Right lobe of liver (tissue), 6 donors: Measurements from ENCODE around the gene OR2F1. TPM values are rescaled to one million over a fixed set of nuclear protein-coding genes. Genes with fewer than 3 reads are reported as not detected.

Experiments used
- ATAC-seq, 4 donors: fragments of 200-7000 bp; cut with Tn5 transposase; one replicate each; pipeline ENCODE4 v1.9.1; 2020; ENCODE audit warnings: mild to moderate bottlenecking in 4 of 4, moderate library complexity in 4 of 4
- DNase-seq, 3 donors: peaks; one replicate each; pipeline ENCODE4 v3.0.0-alpha.2; 2020
- H3K27ac ChIP-seq, 3 donors: fragments of 200-600 bp; one replicate each; pipeline ENCODE4 v1.8.0; 2022
- H3K27me3 ChIP-seq, 2 donors: fragments of 200-600 bp; one replicate each; pipeline ENCODE4 v1.8.0; 2022
- H3K36me3 ChIP-seq, 4 donors: fragments of 200-600 bp; sonication (generic) in 1 of 4; one replicate each; pipeline versions ENCODE4 v1.5.1 to v1.8.0; 2017 to 2022; ENCODE audit warnings: control low read depth in 1 of 4
- H3K4me1 ChIP-seq, 4 donors: fragments of 200-600 bp; sonication (generic) in 1 of 4; one replicate each; pipeline versions ENCODE4 v1.5.1 to v1.8.0; 2017 to 2022; ENCODE audit warnings: control low read depth in 1 of 4
- H3K4me3 ChIP-seq, 3 donors: fragments of 200-600 bp; one replicate each; pipeline ENCODE4 v1.8.0; 2022
- H3K9me3 ChIP-seq, 4 donors: fragments of 200-600 bp; sonication (generic) in 1 of 4; one replicate each; pipeline versions ENCODE4 v1.5.1 to v1.8.0; 2017 to 2022; ENCODE audit warnings: control low read depth in 1 of 4
- POLR2A ChIP-seq: fragments of 450-650 bp; IDR thresholded peaks from one replicate; pipeline ENCODE4 v1.6.1; 2017; ENCODE audit warnings: antibody characterized with exemption, mild to moderate bottlenecking
- WGBS: methylation state at CpG from one replicate; pipeline ENCODE4 v1.1.6; 2018; ENCODE audit warnings: low coverage, low lambda C conversion rate; ENCODE audit not compliant: insufficient coverage; ENCODE audit errors: missing lambda C conversion rate; 5-methylcytosine and 5-hydroxymethylcytosine counted together
- intact Hi-C, 2 donors: fragments of 100-400 bp; cut with DNase I; formaldehyde crosslinking; loops; one replicate each; pipeline versions ENCODE4 v1.11.2 to v1.14.1; 2022
- total RNA-seq, 6 experiments: library from RNA; depleted of rRNA in 2 of 6; stranded (reverse); fragments of >200 nt in 2 of 6; fragmentation: NEBNext Ultra II Directional in 3 of 6; extraction: Animal tissue kit (Norgen Biotek cat#: 25700) in 3 of 6; gene quantifications; one replicate each; pipeline versions ENCODE4 v1.1.0 to v1.2.4, GENCODE V29; 2016 to 2023
- TF ChIP-seq, protein P1 (sequence below), 4 donors: fragments of 200-600 bp in 3 of 4; fragments of 450-650 bp in 1 of 4; IDR thresholded peaks; one replicate each; pipeline versions ENCODE4 v1.5.1 to v1.8.0; 2016 to 2022; ENCODE audit warnings: antibody characterized with exemption in 4 of 4, mild to moderate bottlenecking in 2 of 4
- donor health status: DM: no; HTN: yes; CAD: no.
- donor health status: DM: no; HTN: no; CAD: no.
- donor health status: DM: no; HTN: no; CAD: no.
- donor health status: DM: no; HTN: yes; CAD: no.
- donor health status: DM: no; HTN: yes; CAD: no.

Gene OR2F1
- total RNA-seq, 6 experiments from 2014 or later, result not detected

DNA sequence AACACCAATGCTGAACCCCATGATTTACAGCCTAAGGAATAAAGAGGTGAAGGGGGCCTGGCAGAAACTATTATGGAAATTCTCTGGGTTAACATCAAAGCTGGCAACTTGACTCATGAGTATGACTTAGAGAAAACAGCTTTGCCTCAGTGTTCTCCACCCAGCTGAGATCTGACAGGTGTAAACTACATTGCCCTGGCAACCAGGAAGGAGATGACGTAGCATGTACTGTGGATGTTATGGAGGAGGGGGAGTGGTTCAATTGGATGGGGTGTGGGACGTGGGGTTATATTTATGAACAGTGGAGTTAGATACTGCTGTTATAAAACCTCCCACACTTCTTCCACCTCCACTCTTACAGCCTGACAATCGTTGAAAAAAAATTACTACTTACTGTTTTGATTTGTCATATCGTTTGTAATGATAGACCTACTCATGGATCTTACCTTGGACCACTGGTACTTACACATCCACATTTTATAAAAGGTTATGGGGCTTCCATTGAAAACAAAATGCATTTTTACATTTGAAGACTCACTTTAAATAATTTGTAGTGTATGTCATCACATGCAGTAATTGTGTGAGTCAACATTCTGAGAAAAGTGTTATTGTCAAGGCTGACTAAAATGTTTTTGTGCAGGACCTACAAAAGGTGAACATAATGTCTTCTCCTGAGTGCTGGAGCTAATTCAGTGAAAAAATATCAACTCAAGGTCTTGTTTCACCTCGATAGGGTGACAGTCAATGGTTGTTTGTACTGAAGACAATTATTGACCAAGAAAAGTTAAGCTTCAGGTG, 6.4 kb downstream of the OR2F1 start:
- intact Hi-C loops, result no loop called here
- DNase-seq (no peak), ATAC-seq (no peak)
- Histone ChIP-seq H3K36me3 (no peaks in the 10 kb centered on the region), H3K4me1 (no peaks in the 10 kb centered on the region), H3K27ac (no peak overlapping the region), H3K4me3 (no peak overlapping the region), H3K9me3 (no peaks in the 10 kb centered on the region), H3K27me3 (no peaks in the 10 kb centered on the region)
- TF ChIP-seq, protein P1, sequence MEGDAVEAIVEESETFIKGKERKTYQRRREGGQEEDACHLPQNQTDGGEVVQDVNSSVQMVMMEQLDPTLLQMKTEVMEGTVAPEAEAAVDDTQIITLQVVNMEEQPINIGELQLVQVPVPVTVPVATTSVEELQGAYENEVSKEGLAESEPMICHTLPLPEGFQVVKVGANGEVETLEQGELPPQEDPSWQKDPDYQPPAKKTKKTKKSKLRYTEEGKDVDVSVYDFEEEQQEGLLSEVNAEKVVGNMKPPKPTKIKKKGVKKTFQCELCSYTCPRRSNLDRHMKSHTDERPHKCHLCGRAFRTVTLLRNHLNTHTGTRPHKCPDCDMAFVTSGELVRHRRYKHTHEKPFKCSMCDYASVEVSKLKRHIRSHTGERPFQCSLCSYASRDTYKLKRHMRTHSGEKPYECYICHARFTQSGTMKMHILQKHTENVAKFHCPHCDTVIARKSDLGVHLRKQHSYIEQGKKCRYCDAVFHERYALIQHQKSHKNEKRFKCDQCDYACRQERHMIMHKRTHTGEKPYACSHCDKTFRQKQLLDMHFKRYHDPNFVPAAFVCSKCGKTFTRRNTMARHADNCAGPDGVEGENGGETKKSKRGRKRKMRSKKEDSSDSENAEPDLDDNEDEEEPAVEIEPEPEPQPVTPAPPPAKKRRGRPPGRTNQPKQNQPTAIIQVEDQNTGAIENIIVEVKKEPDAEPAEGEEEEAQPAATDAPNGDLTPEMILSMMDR (IDR thresholded peaks at IDR 0.05), result no peak
- no peak for TF ChIP-seq POLR2A
- WGBS, result 41% methylated on average over 5 of the region's 5 CpGs

DNA sequence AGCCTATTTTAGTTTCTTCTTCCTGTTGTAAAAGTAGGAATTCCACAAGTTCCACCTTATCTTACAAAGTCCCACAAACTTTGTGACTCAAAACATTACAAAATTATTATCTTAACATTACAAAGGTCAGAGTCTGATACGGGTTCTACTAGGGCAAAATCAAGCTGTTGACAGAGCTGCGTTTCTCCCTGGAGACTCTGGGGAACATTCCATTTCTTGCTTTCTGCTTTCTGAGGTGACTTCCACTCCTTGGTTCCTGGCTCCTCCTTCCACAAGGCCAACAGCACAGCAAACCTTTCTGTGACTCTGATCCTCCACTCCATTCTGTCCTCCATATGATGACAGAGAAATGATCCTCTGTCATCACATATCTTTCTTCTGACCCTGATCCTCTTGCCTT, 10.6 kb downstream of the OR2F1 start:
- no peaks in the 10 kb centered on the region for H3K27me3 ChIP-seq
- ATAC-seq, result peak in 2 of 4 donors; percentile 17 to 45
- no peaks in the 10 kb centered on the region for H3K9me3 ChIP-seq
- no peak overlapping the region for H3K4me3 ChIP-seq
- no peaks in the 10 kb centered on the region for H3K4me1 ChIP-seq
- intact Hi-C loops, result no loop called here
- H3K36me3 ChIP-seq, result no peaks in the 10 kb centered on the region
- H3K27ac ChIP-seq, result no peak overlapping the region
- WGBS, result 27% methylated on average over 2 of the region's 2 CpGs
- TF ChIP-seq, protein P1 (IDR thresholded peaks at IDR 0.05), result no peak
- no peak for TF ChIP-seq POLR2A
- DNase-seq, result no peak

DNA sequence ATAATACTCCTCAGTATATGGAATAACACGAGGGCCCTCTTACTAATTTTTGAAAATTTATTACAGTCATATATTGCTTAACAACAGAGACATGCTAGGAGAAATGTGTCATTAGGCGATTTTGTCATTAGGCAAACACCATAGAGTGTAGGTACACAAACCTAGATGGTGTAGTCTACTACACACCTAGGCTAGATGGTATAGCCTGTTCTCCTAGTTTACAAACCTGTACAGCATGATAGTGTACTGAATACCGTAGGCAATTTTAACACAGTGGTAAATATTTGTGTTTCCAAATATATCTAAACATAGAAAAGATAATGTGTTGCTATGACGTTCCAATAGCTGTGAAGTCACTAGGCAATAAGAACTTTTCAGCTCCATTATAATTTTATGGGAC, 12.8 kb downstream of the OR2F1 start:
- no peak for DNase-seq
- H3K4me1 ChIP-seq, result no peaks in the 10 kb centered on the region
- no peak overlapping the region for H3K27ac ChIP-seq
- no peaks in the 10 kb centered on the region for H3K36me3 ChIP-seq
- intact Hi-C loops, result no loop called here
- no peak overlapping the region for H3K4me3 ChIP-seq
- TF ChIP-seq, protein P1 (IDR thresholded peaks at IDR 0.05), result no peak
- TF ChIP-seq POLR2A, result no peak
- H3K27me3 ChIP-seq, result no peaks in the 10 kb centered on the region
- H3K9me3 ChIP-seq, result no peaks in the 10 kb centered on the region
- ATAC-seq, result no peak
- 40% methylated on average over 4 of the region's 4 CpGs for WGBS

DNA sequence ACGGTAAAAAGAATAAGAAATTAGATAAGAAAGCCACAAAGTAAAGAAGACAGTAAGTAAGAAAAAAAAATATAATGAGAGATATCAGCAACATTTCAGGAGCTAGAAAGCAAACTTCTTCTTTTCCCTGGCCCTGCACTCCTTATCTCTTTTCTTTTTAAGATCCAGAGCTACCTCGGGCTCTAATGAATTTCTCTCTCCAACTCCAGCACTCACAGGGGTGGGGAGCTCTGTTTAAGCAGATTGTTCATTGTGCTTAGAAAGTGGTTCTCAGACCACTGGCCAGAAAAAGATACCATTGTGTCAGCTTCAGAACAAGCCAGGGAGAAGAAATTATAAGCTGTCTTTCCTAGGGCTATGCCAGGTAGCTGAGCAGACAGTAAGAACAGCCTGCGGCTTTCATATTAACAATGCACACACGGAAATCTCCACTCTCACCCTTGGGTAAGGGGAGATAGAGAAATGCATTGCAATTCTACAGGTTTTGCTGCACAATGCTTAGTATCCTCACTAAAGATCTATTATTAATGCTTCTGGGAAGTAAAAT, 19.3 kb downstream of the OR2F1 start:
- ATAC-seq, result no peak
- H3K4me1 ChIP-seq, result no peaks in the 10 kb centered on the region
- H3K9me3 ChIP-seq, result no peaks in the 10 kb centered on the region
- intact Hi-C loops, result no loop called here
- no peak overlapping the region for H3K27ac ChIP-seq
- DNase-seq, result no peak
- H3K27me3 ChIP-seq, result no peaks in the 10 kb centered on the region
- no peak overlapping the region for H3K4me3 ChIP-seq
- H3K36me3 ChIP-seq, result no peaks in the 10 kb centered on the region
- WGBS, result 58% methylated on average over 4 of the region's 4 CpGs
- TF ChIP-seq POLR2A, result no peak
- TF ChIP-seq, protein P1 (IDR thresholded peaks at IDR 0.05), result no peak
